IMR-90 (cell line): ENCODE results near the gene DSCAM. TPM values are rescaled to one million over a fixed set of nuclear protein-coding genes. Genes with fewer than 3 reads are reported as not detected.

Source experiments
- ATAC-seq: fragments of 200-7000 bp; cut with Tn5 transposase; 2 replicates; pipeline ENCODE4 v1.9.1; 2020; ENCODE audit warnings: low read depth, mild to moderate bottlenecking, moderate library complexity
- BruUV-seq: library from RNA; stranded (reverse); fragments of 400-500 nt; replicated peaks from 2 replicates; lab custom pipeline; 2021; lab: Mats Ljungman, UMichigan
- CTCF ChIA-PET: fragments of 300-600 bp; formaldehyde crosslinking; extraction: SDS; loops from one replicate; lab custom pipeline; 2021; ENCODE audit warnings: antibody characterized with exemption; lab: Yijun Ruan, JAX
- POLR2A ChIA-PET: fragments of 300-600 bp; sonication (Branson Sonifier 250); formaldehyde crosslinking; loops from one replicate; lab custom pipeline; 2022; ENCODE audit warnings: antibody characterized with exemption; ENCODE audit not compliant: unreplicated experiment; lab: Charles Lee
- DNase-seq: peaks from one replicate; pipeline ENCODE4 v3.0.0; 2013
- H2AFZ ChIP-seq: replicated peaks from 2 replicates; pipeline ENCODE3; 2013; ENCODE audit warnings: low read length, mild to moderate bottlenecking; ENCODE audit not compliant: poor library complexity
- H2AK5ac ChIP-seq: 2 replicates; pipeline ENCODE4 v1.6.1; 2013; ENCODE audit warnings: low read depth, low read length, inconsistent platforms
- H2AK9ac ChIP-seq: replicated peaks from 2 replicates; pipeline ENCODE3; 2013; ENCODE audit warnings: mild to moderate bottlenecking, low read depth, low read length, moderate library complexity; ENCODE audit not compliant: poor library complexity
- H2BK120ac ChIP-seq: 2 replicates; pipeline ENCODE4 v1.6.1; 2013; ENCODE audit warnings: low read depth, low read length, inconsistent platforms
- H2BK15ac ChIP-seq: 3 replicates; pipeline ENCODE4 v1.6.1; 2013; ENCODE audit warnings: low read depth, low read length, inconsistent platforms
- H2BK20ac ChIP-seq: 2 replicates; pipeline ENCODE4 v1.6.1; 2013; ENCODE audit warnings: low read depth, mild to moderate bottlenecking, inconsistent platforms, low read length, moderate library complexity
- H2BK5ac ChIP-seq: 2 replicates; pipeline ENCODE4 v1.6.1; 2013; ENCODE audit warnings: mild to moderate bottlenecking, low read depth, low read length, inconsistent platforms; ENCODE audit not compliant: poor library complexity, severe bottlenecking
- H3K14ac ChIP-seq: replicated peaks from 2 replicates; pipeline ENCODE4 v1.6.1; 2013; ENCODE audit warnings: low read depth, low read length, inconsistent platforms
- H3K18ac ChIP-seq: 2 replicates; pipeline ENCODE4 v1.6.1; 2013; ENCODE audit warnings: low read depth, low read length, control low read depth
- H3K23ac ChIP-seq: 2 replicates; pipeline ENCODE4 v1.6.1; 2013; ENCODE audit warnings: low read depth, low read length, inconsistent platforms
- H3K27ac ChIP-seq: 2 replicates; pipeline ENCODE4 v1.5.1; 2013; ENCODE audit warnings: mild to moderate bottlenecking, control low read depth, low read length; ENCODE audit not compliant: insufficient read depth
- H3K27me3 ChIP-seq: 2 replicates; pipeline ENCODE4 v1.6.1; 2013; ENCODE audit warnings: low read length; ENCODE audit not compliant: control insufficient read depth, insufficient read depth
- H3K36me3 ChIP-seq: 2 replicates; pipeline ENCODE4 v1.6.1; 2013; ENCODE audit warnings: low read length, mixed read lengths; ENCODE audit not compliant: control insufficient read depth, insufficient read depth
- H3K4ac ChIP-seq: 2 replicates; pipeline ENCODE4 v1.6.1; 2013; ENCODE audit warnings: low read depth, low read length, inconsistent platforms
- H3K4me1 ChIP-seq: 2 replicates; pipeline ENCODE4 v1.6.1; 2013; ENCODE audit warnings: low read length, mixed read lengths; ENCODE audit not compliant: control insufficient read depth, insufficient read depth
- H3K4me2 ChIP-seq: 2 replicates; pipeline ENCODE4 v1.6.1; 2013; ENCODE audit warnings: low read depth, mild to moderate bottlenecking, control low read depth, low read length, moderate library complexity
- H3K4me3 ChIP-seq: 2 replicates; pipeline ENCODE4 v1.5.1; 2013; ENCODE audit warnings: low read depth, mild to moderate bottlenecking, control low read depth, low read length, moderate library complexity; ENCODE audit not compliant: insufficient read depth
- H3K56ac ChIP-seq: 2 replicates; pipeline ENCODE4 v1.6.1; 2013; ENCODE audit warnings: low read length, inconsistent platforms; ENCODE audit not compliant: insufficient read depth; ENCODE audit errors: extremely low read depth
- H3K79me1 ChIP-seq, 2 experiments: 2 replicates each; pipeline ENCODE4 v1.6.1; 2013; ENCODE audit warnings: low read length in 2 of 2, inconsistent platforms in 1 of 2, low read depth in 1 of 2
- H3K9ac ChIP-seq: 2 replicates; pipeline ENCODE4 v1.6.1; 2013; ENCODE audit warnings: low read depth, low read length, control low read depth
- H3K9me1 ChIP-seq: 2 replicates; pipeline ENCODE4 v1.6.1; 2013; ENCODE audit warnings: low read length, inconsistent platforms; ENCODE audit not compliant: insufficient read depth
- H3K9me3 ChIP-seq: 2 replicates; pipeline ENCODE4 v1.6.1; 2013; ENCODE audit warnings: low read length; ENCODE audit not compliant: control insufficient read depth, insufficient read depth
- H4K20me1 ChIP-seq: 2 replicates; pipeline ENCODE4 v1.6.1; 2013; ENCODE audit warnings: low read length, inconsistent platforms; ENCODE audit not compliant: insufficient read depth
- H4K5ac ChIP-seq: 2 replicates; pipeline ENCODE4 v1.6.1; 2013; ENCODE audit warnings: mild to moderate bottlenecking, low read depth, low read length, control low read depth
- H4K8ac ChIP-seq, 2 experiments: 2 replicates each; pipeline ENCODE4 v1.6.1; 2013; ENCODE audit warnings: low read depth in 2 of 2, low read length in 2 of 2, control low read depth in 1 of 2, inconsistent platforms in 1 of 2
- H4K91ac ChIP-seq: 2 replicates; pipeline ENCODE4 v1.6.1; 2013; ENCODE audit warnings: low read depth, low read length, inconsistent platforms; ENCODE audit not compliant: insufficient read depth
- BHLHE40 ChIP-seq: fragments of 150-350 bp; IDR thresholded peaks from 2 replicates; pipeline ENCODE4 v1.6.1; 2016; ENCODE audit warnings: mild to moderate bottlenecking, low read depth, low read length
- CHD1 ChIP-seq: IDR thresholded peaks from 2 replicates; pipeline ENCODE4 v1.6.1; 2012; ENCODE audit warnings: low read depth, low read length, improper control_type of control experiment
- MAZ ChIP-seq: IDR thresholded peaks from 2 replicates; pipeline ENCODE4 v1.6.1; 2012; ENCODE audit warnings: low read depth, mild to moderate bottlenecking, low read length, improper control_type of control experiment, moderate library complexity, borderline replicate concordance
- MXI1 ChIP-seq: IDR thresholded peaks from 2 replicates; pipeline ENCODE4 v1.6.1; 2012; ENCODE audit warnings: low read depth, mild to moderate bottlenecking, low read length, moderate library complexity, borderline replicate concordance
- NFE2L2 ChIP-seq: fragments of 150-350 bp; IDR thresholded peaks from 2 replicates; pipeline ENCODE4 v1.6.1; 2016; ENCODE audit warnings: low read depth, mild to moderate bottlenecking, low read length
- POLR2A ChIP-seq: IDR thresholded peaks from 2 replicates; pipeline ENCODE4 v1.6.1; 2012; ENCODE audit warnings: mild to moderate bottlenecking, low read depth, low read length
- RFX5 ChIP-seq: IDR thresholded peaks from 2 replicates; pipeline ENCODE4 v1.8.0; 2012; ENCODE audit warnings: low read depth, mild to moderate bottlenecking, low read length, moderate library complexity
- SMC3 ChIP-seq: fragments of 150-350 bp; IDR thresholded peaks from 2 replicates; pipeline ENCODE4 v1.6.1; 2016; ENCODE audit warnings: low read depth, mild to moderate bottlenecking, antibody characterized with exemption, low read length, moderate library complexity
- WGBS, 2 experiments: methylation state at CpG; one replicate each; pipeline versions ENCODE4 v1.1.5 to v1.1.7; 2013; ENCODE audit warnings: missing lambda C conversion rate in 2 of 2; ENCODE audit not compliant: insufficient read length in 1 of 2; ENCODE audit errors: extremely low coverage in 2 of 2; 5-methylcytosine and 5-hydroxymethylcytosine counted together
- dilution Hi-C: fragments of 300-500 bp; cut with HindIII; formaldehyde crosslinking; loops from one replicate; pipeline ENCODE4 v1.14.3; 2018; ENCODE audit warnings: low sequenced_read_pairs; ENCODE audit not compliant: unreplicated experiment
- in situ Hi-C: fragments of 300-500 bp; cut with MboI; formaldehyde crosslinking; loops from 3 replicates; pipeline ENCODE4 v1.14.3; 2019; ENCODE audit warnings: low sequenced_read_pairs, inconsistent platforms, mixed read lengths
- intact Hi-C: fragments of 100-400 bp; cut with micrococcal nuclease; formaldehyde crosslinking; loops from 2 replicates; pipeline ENCODE4 v1.10.0; 2022
- polyA plus RNA-seq, 3 experiments: library from polyadenylated mRNA; depleted of rRNA; stranded (reverse); fragments of >200 nt; gene quantifications; 2 replicates each; pipeline ENCODE4 v1.2.3, GENCODE V29; 2012; ENCODE audit warnings: low replicate concordance in 1 of 3
- total RNA-seq: library from RNA; depleted of rRNA; stranded (reverse); fragments of >200 nt; gene quantifications from 2 replicates; pipeline ENCODE4 v1.2.3, GENCODE V29; 2012
- TF ChIP-seq, protein P1 (sequence below): fragments of 150-350 bp; IDR thresholded peaks from 2 replicates; pipeline ENCODE4 v1.6.1; 2017; ENCODE audit warnings: mild to moderate bottlenecking, antibody characterized with exemption, low read length, low read depth

DSCAM gene
- total and polyA plus RNA-seq, 2 of the 4 experiments (the other 2 are of a cell fraction) = under 0.01 to 0.02 TPM

DNA sequence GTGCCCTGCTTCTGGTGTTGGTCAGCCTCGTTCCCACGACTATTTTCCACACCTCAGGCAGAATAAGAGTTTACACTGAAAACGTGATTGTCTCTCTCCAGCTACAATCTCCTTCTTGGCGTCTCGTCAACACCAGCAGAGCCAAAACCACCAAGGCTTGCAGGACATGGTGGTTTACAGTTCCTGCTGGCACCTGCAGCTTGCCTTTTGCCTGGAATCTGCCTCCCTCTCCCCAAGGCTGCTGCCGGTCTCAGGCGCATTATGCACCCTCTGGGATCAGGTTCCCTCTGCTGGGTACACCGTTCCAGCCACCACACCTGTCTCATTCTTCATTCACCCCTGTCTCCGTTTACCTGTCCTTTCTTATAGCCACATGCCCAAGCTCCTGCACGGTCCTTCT, 315.9 kb downstream of the DSCAM start:
- H2AK9ac ChIP-seq = no peak overlapping the region
- no peak for ATAC-seq
- no peaks in the 10 kb centered on the region for H4K20me1 ChIP-seq

More for the DNA sequence above, 315.9 kb downstream of the DSCAM start:
- H3K79me1 ChIP-seq = no peaks in the 10 kb centered on the region
- H3K4me3 ChIP-seq = no peak overlapping the region
- WGBS, 2 experiments = 58% methylated on average over 4 of the region's 10 CpGs; no CpG with 5 or more reads in 1 of the 2 experiments
- H3K4ac ChIP-seq = no peak overlapping the region
- H3K18ac ChIP-seq = no peak overlapping the region
- H3K4me1 ChIP-seq = no peaks in the 10 kb centered on the region
- intact Hi-C loops = no loop called here
- DNase-seq = no peak
- no peak overlapping the region for H2BK15ac ChIP-seq
- no TSS peak for BruUV-seq
- H4K91ac ChIP-seq = no peak overlapping the region
- no peak overlapping the region for H4K8ac ChIP-seq
- H3K9me3 ChIP-seq = peaks cover 30% of the 10 kb centered on the region
- no peaks in the 10 kb centered on the region for H3K9me1 ChIP-seq
- H4K5ac ChIP-seq = no peak overlapping the region
- no peak overlapping the region for H2BK5ac ChIP-seq
- dilution Hi-C loops = no loop called here
- ChIA-PET CTCF (no interaction called here), POLR2A (no interaction called here)
- H3K27ac ChIP-seq = no peak overlapping the region
- no peak overlapping the region for H3K9ac ChIP-seq
- no peaks in the 10 kb centered on the region for H3K27me3 ChIP-seq
- H3K56ac ChIP-seq = no peak overlapping the region
- in situ Hi-C loops = no loop called here
- TF ChIP-seq BHLHE40 (no peak), CHD1 (no peak), POLR2A (no peak), MXI1 (no peak), RFX5 (no peak), MAZ (no peak), NFE2L2 (no peak), SMC3 (no peak)
- TF ChIP-seq, protein P1, sequence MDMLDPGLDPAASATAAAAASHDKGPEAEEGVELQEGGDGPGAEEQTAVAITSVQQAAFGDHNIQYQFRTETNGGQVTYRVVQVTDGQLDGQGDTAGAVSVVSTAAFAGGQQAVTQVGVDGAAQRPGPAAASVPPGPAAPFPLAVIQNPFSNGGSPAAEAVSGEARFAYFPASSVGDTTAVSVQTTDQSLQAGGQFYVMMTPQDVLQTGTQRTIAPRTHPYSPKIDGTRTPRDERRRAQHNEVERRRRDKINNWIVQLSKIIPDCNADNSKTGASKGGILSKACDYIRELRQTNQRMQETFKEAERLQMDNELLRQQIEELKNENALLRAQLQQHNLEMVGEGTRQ = no peak
- no peak overlapping the region for H2AFZ ChIP-seq
- no peak overlapping the region for H3K14ac ChIP-seq
- no peak overlapping the region for H2BK120ac ChIP-seq
- no peak overlapping the region for H2BK20ac ChIP-seq
- no peaks in the 10 kb centered on the region for H3K36me3 ChIP-seq
- H2AK5ac ChIP-seq = no peak overlapping the region
- H3K23ac ChIP-seq = no peak overlapping the region
- no peak overlapping the region for H3K4me2 ChIP-seq
